Daoy (cell line): ENCODE data around the gene IFNE. TPM values are rescaled to one million over a fixed set of nuclear protein-coding genes. Genes with fewer than 3 reads are reported as not detected.

Experiments
- total RNA-seq: library from RNA; depleted of rRNA; stranded (reverse); fragments of >200 nt; shearing (Covaris generic); gene quantifications from 2 replicates; pipeline ENCODE4 v1.2.3, GENCODE V29; 2014; rRNA removed

IFNE gene
- total RNA-seq, 1 experiment from 2014 or later, result not detected

Other genes starting within 250 kb of the IFNE start
- gene IFNA14, start 242.3 kb downstream of the IFNE start, total RNA-seq, result not detected in 2 replicates
- not detected in 2 replicates for gene IFNA5, start 177.0 kb downstream of the IFNE start, total RNA-seq
- gene KLHL9, start 146.9 kb downstream of the IFNE start, total RNA-seq, result not detected in 2 replicates
- not detected in 2 replicates for gene IFNA6, start 131.4 kb downstream of the IFNE start, total RNA-seq
- not detected in 2 replicates for gene IFNA13, start 114.3 kb downstream of the IFNE start, total RNA-seq
- gene IFNA2, start 96.9 kb downstream of the IFNE start, total RNA-seq, result not detected in 2 replicates
- not detected in 2 replicates for gene IFNA8, start 73.2 kb downstream of the IFNE start, total RNA-seq
- not detected in 2 replicates for gene IFNA1, start 41.9 kb downstream of the IFNE start, total RNA-seq